ENCODE data around the gene FYB1. TPM values are rescaled to one million over a fixed set of nuclear protein-coding genes. Genes with fewer than 3 reads are reported as not detected.

FYB1 gene
- total RNA-seq, 1 donor from 2014 or later, result 0.11 TPM

DNA sequence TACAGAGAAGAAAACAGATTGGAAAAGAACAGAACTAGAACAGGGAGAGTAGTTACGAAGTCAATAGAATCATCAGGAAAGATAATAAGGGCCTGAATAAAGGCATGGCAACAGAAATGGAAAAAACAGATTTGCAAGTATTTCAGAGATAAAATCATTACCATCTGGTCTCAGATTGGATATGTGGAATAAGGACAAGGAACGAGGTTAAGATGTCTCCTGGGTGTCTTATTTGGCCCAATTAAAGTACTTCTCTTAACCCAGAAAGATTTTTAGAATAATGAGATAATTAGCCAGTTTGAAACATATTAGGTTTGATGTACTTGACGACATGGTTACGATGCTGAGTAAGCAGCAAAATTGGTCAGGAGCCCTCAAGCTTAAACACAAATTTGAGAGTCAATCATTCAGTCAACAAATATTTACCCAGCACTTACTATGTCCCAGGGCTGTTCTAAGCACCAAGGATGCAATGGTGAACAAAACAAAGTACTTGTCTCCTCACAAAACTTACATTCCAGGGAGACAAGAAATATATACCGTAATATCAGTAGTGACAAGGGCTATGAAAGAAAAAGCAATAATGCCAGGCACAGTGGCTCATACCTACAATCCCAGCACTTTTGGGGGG is 163.5 kb downstream of the FYB1 start:
- Mint-ChIP-seq H3K27me3 (ENCODE audit: low read depth, unreplicated experiment) (no peaks in the 10 kb centered on the region), H3K27ac (ENCODE audit: unreplicated experiment) (no peak overlapping the region), H3K36me3 (ENCODE audit: low read depth, unreplicated experiment) (no peaks in the 10 kb centered on the region), H3K9me3 (ENCODE audit: unreplicated experiment) (no peaks in the 10 kb centered on the region), H3K4me3 (ENCODE audit: unreplicated experiment) (no peak overlapping the region), H3K4me1 (ENCODE audit: low read depth, unreplicated experiment) (no peaks in the 10 kb centered on the region)
- no peak for TF ChIP-seq EZH2 (IDR thresholded peaks at IDR 0.05; ENCODE audit: insufficient read depth, low read length)
- TF ChIP-seq, protein P1, sequence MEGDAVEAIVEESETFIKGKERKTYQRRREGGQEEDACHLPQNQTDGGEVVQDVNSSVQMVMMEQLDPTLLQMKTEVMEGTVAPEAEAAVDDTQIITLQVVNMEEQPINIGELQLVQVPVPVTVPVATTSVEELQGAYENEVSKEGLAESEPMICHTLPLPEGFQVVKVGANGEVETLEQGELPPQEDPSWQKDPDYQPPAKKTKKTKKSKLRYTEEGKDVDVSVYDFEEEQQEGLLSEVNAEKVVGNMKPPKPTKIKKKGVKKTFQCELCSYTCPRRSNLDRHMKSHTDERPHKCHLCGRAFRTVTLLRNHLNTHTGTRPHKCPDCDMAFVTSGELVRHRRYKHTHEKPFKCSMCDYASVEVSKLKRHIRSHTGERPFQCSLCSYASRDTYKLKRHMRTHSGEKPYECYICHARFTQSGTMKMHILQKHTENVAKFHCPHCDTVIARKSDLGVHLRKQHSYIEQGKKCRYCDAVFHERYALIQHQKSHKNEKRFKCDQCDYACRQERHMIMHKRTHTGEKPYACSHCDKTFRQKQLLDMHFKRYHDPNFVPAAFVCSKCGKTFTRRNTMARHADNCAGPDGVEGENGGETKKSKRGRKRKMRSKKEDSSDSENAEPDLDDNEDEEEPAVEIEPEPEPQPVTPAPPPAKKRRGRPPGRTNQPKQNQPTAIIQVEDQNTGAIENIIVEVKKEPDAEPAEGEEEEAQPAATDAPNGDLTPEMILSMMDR (IDR thresholded peaks at IDR 0.05; ENCODE audit: insufficient read depth, low read depth, low read length), result no peak
- Histone ChIP-seq H2AFZ (ENCODE audit: low read depth, low read length) (no peak overlapping the region), H3K9me3 (ENCODE audit: insufficient read depth, low read depth, low read length) (no peaks in the 10 kb centered on the region), H3K27ac (ENCODE audit: low read depth, low read length) (no peak overlapping the region), H3K27me3 (ENCODE audit: insufficient read depth, low read length) (no peaks in the 10 kb centered on the region), H4K20me1 (ENCODE audit: insufficient read depth, low read length) (peaks cover 25% of the 10 kb centered on the region), H3K4me3 (ENCODE audit: insufficient read depth, low read depth, low read length) (no peak overlapping the region), H3K36me3 (ENCODE audit: insufficient read depth, low read length) (no peaks in the 10 kb centered on the region), H3K4me1 (ENCODE audit: insufficient read depth, low read length) (no peaks in the 10 kb centered on the region), H3K9ac (ENCODE audit: low read length) (no peak overlapping the region), H3K79me2 (ENCODE audit: insufficient read depth, low read length) (peaks cover 92% of the 10 kb centered on the region), H3K4me2 (ENCODE audit: low read length) (no peak overlapping the region)
- DNase-seq (ENCODE audit: low read depth), result no peak
- no peak for FAIRE-seq

Other genes with a start within 250 kb of the FYB1 start
- gene RICTOR, start 145.2 kb downstream of the FYB1 start, total RNA-seq, result 38.2 and 43.2 TPM in 2 replicates
- 0.07 TPM in 1 of 2 replicates, not detected in the other for gene C9, start 144.9 kb upstream of the FYB1 start, total RNA-seq
- gene DAB2, start 205.4 kb upstream of the FYB1 start, total RNA-seq, result 76.8 and 84.5 TPM in 2 replicates